Fibroblast of skin of left biceps (primary cell): ENCODE results near the gene POLRMT.
"Not testable (repeated sequence)": the region's sequence is repeated elsewhere in the genome, so short reads cannot be mapped to it uniquely, and the experiment has no call there.

Experiments used
- DNase-seq, 2 experiments: peaks; one replicate each; pipeline ENCODE4 v3.0.0-alpha.2; 2013; ENCODE audit warnings: low read depth in 2 of 2

Gene POLRMT

DNA sequence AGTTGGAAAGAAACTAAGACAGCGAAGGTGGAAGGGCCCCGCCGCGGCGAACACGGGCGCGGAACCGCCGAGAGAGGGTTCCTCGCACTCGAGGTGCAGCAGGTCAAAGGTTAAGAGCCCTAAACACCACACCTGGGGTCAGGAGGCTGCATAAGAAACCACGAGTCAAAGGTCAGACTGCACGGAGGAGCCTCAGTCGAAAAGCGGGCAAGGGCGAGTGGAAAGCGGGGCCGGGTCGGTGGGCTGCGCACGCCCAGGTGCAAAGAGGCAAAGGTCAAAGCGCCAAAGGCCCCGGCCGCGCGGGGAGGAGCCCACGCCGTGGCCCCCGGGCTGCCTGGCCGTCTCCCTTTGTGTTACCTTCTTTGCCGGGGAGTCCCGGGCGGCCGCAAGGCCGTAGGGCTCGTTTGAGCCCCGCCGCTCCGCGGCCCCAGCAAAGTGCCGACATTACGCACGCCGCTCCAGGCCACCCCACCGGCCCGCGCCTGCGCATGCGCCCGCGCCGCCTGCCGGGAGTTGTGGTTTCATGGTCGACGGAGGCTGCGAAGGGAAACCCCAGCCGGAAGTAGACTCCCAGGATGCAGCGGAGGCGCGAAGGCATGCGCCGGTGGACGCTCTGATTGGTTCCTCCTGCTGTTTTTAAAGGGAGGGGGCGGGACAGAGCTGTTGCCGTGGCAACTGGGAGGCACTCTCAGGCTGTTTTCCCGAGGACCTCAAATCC, at the start of gene POLRMT:
TSS of gene POLRMT (minus strand) at position 470 of the 718 bp plus-strand sequence. CDS start at position 445, 25 bp downstream.
- peak; percentile 95 for DNase-seq

- no peak for DNase-seq
These were observed 49.5 kb upstream of the POLRMT start for GRCh38 chr19:682678-683320.

DNA sequence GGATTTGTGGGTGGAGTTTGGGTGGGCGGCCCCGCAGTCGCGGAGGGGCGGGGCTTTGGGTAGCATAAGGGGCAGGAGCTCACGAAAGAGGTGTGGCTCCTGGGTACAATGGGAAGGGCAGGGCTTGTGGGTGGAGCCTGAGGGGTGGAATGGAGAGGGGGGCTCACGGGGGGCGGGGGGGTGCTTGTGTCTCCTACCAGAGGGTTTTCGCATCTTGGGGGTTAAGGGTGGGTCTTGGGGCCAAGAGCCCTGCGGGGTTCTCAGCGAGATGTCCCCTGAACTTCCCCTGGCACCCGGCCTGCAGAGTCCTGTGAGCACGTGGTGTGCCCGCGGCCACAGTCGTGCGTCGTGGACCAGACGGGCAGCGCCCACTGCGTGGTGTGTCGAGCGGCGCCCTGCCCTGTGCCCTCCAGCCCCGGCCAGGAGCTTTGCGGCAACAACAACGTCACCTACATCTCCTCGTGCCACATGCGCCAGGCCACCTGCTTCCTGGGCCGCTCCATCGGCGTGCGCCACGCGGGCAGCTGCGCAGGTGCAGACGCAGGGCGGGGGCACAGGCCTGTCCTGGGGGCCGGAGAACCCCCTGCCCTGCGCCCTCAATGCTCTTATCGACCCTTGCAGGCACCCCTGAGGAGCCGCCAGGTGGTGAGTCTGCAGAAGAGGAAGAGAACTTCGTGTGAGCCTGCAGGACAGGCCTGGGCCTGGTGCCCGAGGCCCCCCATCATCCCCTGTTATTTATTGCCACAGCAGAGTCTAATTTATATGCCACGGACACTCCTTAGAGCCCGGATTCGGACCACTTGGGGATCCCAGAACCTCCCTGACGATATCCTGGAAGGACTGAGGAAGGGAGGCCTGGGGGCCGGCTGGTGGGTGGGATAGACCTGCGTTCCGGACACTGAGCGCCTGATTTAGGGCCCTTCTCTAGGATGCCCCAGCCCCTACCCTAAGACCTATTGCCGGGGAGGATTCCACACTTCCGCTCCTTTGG, 48.0 kb upstream of the POLRMT start:
- DNase-seq, result no peak

DNA sequence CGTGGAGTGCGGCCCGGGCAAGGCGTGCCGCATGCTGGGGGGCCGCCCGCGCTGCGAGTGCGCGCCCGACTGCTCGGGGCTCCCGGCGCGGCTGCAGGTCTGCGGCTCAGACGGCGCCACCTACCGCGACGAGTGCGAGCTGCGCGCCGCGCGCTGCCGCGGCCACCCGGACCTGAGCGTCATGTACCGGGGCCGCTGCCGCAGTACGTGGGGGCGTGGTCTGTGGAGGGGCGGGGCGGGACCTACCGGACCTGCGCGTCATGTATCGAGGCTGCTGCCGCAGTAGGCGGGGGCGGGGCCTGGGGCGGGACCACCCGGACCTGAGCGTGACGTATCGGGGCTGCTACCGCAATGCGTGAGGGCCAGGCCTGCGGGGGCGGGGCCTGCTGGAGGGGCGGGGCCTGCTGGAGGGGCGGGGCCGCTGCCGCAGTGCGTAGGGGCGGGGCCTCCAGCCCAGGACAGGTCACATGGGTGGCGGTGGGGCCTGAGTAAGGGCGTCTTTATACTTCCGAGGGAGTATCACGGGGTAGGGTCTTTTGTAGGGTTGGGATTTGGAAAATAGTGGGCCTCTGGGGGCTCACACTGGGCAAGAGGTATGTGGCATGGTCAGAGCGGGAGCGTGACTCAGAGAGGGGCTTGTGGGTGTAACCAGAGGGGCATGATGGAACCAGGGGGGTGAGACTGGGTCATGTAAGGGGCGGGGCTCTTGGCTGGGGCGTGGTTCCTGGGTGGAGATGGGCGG, 47.1 kb upstream of the POLRMT start:
- DNase-seq, result peak; percentile 95

DNA sequence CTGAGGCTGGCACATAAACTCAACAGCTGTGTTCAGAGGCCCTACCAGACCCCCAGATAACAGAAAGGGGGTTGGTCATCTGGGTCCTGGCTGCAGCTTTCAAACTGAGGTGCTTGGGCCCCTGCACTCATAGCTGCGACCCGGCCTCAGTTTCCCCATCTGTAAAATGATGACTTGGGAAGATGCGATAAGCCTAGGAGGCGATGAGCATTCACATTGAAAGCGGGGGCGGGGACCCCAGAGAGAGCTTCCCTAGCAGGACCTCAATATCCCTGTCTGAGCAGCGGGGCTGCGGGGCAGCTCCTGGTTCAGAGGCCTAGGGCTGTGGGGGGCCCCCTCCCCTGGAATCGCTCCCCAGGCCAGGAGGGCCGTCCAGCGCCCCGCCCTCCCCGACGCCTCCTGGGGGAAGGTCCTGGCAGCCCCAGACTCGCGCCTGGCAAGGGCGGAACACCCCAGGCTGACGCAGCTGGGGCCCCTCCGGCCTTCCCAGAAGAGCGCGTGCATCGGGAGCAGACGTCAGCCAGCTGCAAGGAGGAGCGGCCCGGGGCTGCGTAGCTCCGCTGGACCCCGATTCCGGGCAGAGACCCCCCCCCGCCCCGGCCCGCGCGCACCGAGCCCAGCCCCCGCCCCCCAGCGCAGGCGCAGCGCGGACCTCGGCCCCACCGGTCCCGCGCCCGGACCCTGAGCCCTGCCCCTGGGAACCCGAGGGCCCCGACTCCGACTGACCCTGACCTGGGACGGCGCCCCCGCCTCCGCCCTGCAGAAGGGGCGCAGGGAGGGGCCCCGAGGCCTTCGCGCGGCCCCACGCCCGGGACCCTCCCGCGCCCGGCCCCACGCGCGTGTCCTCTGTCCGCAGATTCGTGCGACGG, 46.3 kb upstream of the POLRMT start:
- DNase-seq, result peak; percentile 23 to 47

GRCh38 chr19:678791-679388, 45.6 kb upstream of the POLRMT start:
- DNase-seq, result no peak

DNA sequence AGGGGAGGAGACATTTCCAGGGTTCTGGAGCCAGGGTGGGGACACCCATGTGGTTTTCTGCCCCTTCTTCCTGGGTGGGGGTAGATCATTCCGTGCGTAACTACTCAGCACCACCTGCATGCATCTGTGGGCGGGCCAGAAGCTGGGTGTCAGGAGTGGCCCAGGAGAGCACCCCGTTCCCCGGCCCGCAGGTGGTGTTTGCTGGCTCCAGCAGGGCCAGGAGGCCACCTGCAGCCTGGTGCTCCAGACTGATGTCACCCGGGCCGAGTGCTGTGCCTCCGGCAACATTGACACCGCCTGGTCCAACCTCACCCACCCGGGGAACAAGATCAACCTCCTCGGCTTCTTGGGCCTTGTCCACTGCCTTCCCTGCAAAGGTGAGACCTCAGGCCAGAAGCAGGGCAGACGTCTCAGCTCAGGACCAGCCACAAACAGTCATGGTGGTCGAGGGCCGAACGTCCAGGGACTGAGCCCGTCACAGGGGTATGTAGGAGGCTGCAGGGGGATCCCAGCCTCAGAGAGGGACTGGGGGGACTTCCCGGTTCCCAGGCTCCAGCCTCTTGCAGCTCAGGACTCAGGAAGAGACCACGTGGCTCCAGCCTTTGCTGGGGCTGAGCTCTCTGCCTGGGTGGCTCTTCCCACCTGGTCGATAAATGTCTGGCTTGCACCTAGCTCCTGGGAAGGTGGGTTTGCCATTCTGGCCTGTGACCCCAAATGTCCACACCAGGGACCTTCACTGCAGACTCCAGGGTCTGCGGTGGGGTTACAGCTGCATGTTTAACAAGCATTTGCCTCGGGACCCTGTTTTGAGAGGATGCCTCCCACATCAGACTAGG, 44.5 kb upstream of the POLRMT start:
- no peak for DNase-seq

- DNase-seq, result peak; percentile 55 to 57
These were observed 43.9 kb upstream of the POLRMT start for GRCh38 chr19:677201-677600.

GRCh38 chr19:676339-677105, 43.2 kb upstream of the POLRMT start, which contains the start of gene FSTL3:
Gene FSTL3 (plus strand): TSS chr19:676392. CDS start chr19:676424, 32 bp downstream.
- DNase-seq, result no peak

- no peak for DNase-seq
These were observed 42.6 kb upstream of the POLRMT start for GRCh38 chr19:676007-676338.

- no peak for DNase-seq
These were observed 41.2 kb upstream of the POLRMT start for GRCh38 chr19:674282-675151.

DNA sequence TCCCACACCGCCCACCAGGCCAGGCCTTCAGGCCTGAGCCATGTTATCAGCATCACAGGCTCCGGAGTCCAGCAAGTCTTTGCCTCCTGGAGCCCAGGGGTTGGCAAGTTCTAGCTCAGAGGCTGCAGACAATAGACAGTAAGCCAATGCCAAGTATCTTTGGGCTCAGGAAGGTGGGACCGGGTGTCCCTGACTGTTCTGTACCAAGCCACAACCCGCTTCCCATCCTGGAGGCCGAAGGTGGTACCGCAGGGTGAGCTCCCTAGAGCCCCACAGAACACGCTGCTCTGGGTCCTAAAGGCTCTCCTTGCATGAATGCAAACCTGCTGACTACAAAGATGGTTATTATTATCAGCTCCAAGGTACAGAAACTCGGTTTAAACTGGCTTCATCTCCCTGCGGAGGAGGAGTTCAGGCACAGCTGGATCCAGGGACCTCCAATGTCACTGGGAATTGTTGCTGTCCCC, 37.3 kb upstream of the POLRMT start:
- DNase-seq, result no peak

GRCh38 chr19:668675-669434, 35.5 kb upstream of the POLRMT start:
- DNase-seq, result not testable (repeated sequence)

- DNase-seq, result not testable (repeated sequence)
These were observed 33.7 kb upstream of the POLRMT start for GRCh38 chr19:666985-667573.

DNA sequence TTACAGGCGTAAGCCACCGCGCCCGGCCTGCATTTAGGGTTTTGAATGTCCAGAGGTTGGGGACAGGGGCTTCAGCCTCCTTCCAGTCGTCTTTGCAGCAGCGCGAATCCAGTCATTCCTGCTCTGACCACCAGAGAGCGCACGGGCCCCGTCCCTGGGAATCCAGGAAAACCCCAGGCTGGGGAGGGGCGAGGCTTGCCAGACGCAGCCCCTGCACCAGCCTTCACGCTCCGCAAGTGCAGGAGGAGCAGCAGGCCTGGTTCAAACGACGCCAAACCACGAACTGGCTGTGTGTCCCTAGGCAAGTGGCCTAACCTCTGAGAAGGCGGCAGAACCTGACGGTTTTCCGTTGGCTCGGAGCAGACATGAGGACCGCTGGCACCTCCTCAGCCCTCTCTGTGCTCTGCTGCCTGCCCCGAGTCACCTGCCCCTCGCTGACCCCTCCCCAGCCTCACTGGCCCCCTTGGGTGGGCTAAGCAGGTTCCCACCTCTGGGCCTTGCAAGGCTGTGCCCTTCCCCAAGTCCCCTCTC, 31.6 kb upstream of the POLRMT start:
- DNase-seq, result peak; percentile 29 to 33

DNA sequence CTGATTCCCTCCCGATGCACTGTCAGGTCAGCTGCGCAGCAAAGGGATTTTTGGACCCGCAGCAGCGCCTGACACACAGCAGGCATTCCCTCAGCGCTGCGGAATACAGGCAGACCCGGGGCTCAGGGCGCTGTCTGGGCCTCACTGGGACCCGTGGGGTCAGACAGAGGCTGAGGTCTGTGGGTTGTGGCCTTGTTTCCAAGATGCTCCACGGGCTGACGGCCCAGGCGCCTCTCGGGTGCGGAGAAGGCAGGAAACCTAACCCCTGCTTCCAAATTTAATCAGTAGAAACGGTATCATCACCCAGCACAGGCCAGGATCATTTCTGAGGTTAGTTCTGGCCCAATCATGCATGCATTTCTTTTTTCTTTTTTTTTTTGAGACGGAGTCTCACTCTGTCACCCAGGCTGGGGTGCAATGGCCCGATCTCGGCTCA, 30.4 kb upstream of the POLRMT start:
- no peak for DNase-seq
